ENCODE results near the gene OMP. TPM values are rescaled to one million over a fixed set of nuclear protein-coding genes. Genes with fewer than 3 reads are reported as not detected.

OMP gene
- total RNA-seq, 2 donors from 2014 or later = not detected

GRCh38 chr11:77129069-77129841, 26.6 kb downstream of the OMP start:
- no peak overlapping the region for H3K4me3 ChIP-seq
- no peak for TF ChIP-seq POLR2A (IDR thresholded peaks at IDR 0.05)
- TF ChIP-seq CTCF (IDR thresholded peaks at IDR 0.05) = no peak
- no peaks in the 10 kb centered on the region for H3K36me3 ChIP-seq (replicated peaks in 1 of 2; ENCODE audit: insufficient read depth in 1 of 2, low read depth in 2 of 2)
- H3K4me1 ChIP-seq = peaks cover 47% of the 10 kb centered on the region
- no peaks in the 10 kb centered on the region for H3K9me3 ChIP-seq
- ATAC-seq (no peak), DNase-seq (no peak)
- no peak overlapping the region for H3K27ac ChIP-seq
- 91 to 92% methylated on average over 3 to 11 of the region's 11 CpGs for WGBS, 2 donors
- intact Hi-C loops (cut with DNase I) = no loop called here
- H3K27me3 ChIP-seq = no peaks in the 10 kb centered on the region

- no peak for ATAC-seq
- no peak overlapping the region for H3K4me3 ChIP-seq
- WGBS, 2 donors = 85 to 88% methylated on average over 8 to 11 of the region's 11 CpGs
- intact Hi-C loops (cut with DNase I) = no loop called here
- peaks cover 47% of the 10 kb centered on the region for H3K4me1 ChIP-seq
- TF ChIP-seq CTCF (IDR thresholded peaks at IDR 0.05) (no peak), POLR2A (IDR thresholded peaks at IDR 0.05) (no peak)
- H3K27ac ChIP-seq = peak overlapping the region in 3 of 4 donors; percentile 45 to 60 (median 47)
- no peak for DNase-seq
- no peaks in the 10 kb centered on the region for H3K27me3 ChIP-seq
- no peaks in the 10 kb centered on the region for H3K36me3 ChIP-seq (replicated peaks in 1 of 2; ENCODE audit: insufficient read depth in 1 of 2, low read depth in 2 of 2)
- no peaks in the 10 kb centered on the region for H3K9me3 ChIP-seq
These were observed 27.5 kb downstream of the OMP start for GRCh38 chr11:77129842-77130756.

GRCh38 chr11:77130763-77131513, 28.3 kb downstream of the OMP start:
- peak; percentile 33 for ATAC-seq
- TF ChIP-seq POLR2A (IDR thresholded peaks at IDR 0.05) (no peak), CTCF (IDR thresholded peaks at IDR 0.05) (no peak)
- WGBS, 2 donors = 43 to 80% methylated on average over 2 to 9 of the region's 9 CpGs
- H3K4me3 ChIP-seq = no peak overlapping the region
- H3K36me3 ChIP-seq (replicated peaks in 1 of 2; ENCODE audit: insufficient read depth in 1 of 2, low read depth in 2 of 2) = no peaks in the 10 kb centered on the region
- peak; percentile 53 to 74 (median 66) for DNase-seq
- no peaks in the 10 kb centered on the region for H3K9me3 ChIP-seq
- intact Hi-C loops (cut with DNase I) = no loop called here
- H3K27ac ChIP-seq = peak overlapping the region in 3 of 4 donors; percentile 45 to 60 (median 47)
- H3K4me1 ChIP-seq = peaks cover 47% of the 10 kb centered on the region
- no peaks in the 10 kb centered on the region for H3K27me3 ChIP-seq

GRCh38 chr11:77131560-77131959, 28.9 kb downstream of the OMP start:
- no peak overlapping the region for H3K4me3 ChIP-seq
- no peak for TF ChIP-seq POLR2A (IDR thresholded peaks at IDR 0.05)
- no peak for TF ChIP-seq CTCF (IDR thresholded peaks at IDR 0.05)
- peak overlapping the region in 3 of 4 donors; percentile 45 to 60 (median 47) for H3K27ac ChIP-seq
- no peaks in the 10 kb centered on the region for H3K27me3 ChIP-seq
- 54 to 65% methylated on average over 4 to 6 of the region's 6 CpGs for whole genome bisulfite sequencing, 2 donors
- intact Hi-C loops (cut with DNase I) = no loop called here
- no peaks in the 10 kb centered on the region for H3K36me3 ChIP-seq (replicated peaks in 1 of 2; ENCODE audit: insufficient read depth in 1 of 2, low read depth in 2 of 2)
- H3K9me3 ChIP-seq = no peaks in the 10 kb centered on the region
- peaks cover 47% of the 10 kb centered on the region for H3K4me1 ChIP-seq
- no peak for ATAC-seq
- no peak for DNase-seq

Measured in body of pancreas (tissue), 4 donors.